Endodermal cell (in vitro differentiated cells): ENCODE measurements around the gene SBNO2. TPM values are rescaled to one million over a fixed set of nuclear protein-coding genes. Genes with fewer than 3 reads are reported as not detected.

Experiments
- DNase-seq: peaks from one replicate; pipeline ENCODE4 v3.0.0-alpha.2; 2017
- H3K27ac ChIP-seq: 2 replicates; pipeline ENCODE4 v1.5.1; 2013; ENCODE audit warnings: mild to moderate bottlenecking, low read depth, low read length, moderate library complexity
- H3K27me3 ChIP-seq: 2 replicates; pipeline ENCODE4 v1.6.1; 2013; ENCODE audit warnings: mild to moderate bottlenecking, low read length, moderate library complexity; ENCODE audit not compliant: insufficient read depth, control insufficient read depth, poor library complexity, severe bottlenecking
- H3K36me3 ChIP-seq: 2 replicates; pipeline ENCODE4 v1.7.0; 2013; ENCODE audit warnings: mild to moderate bottlenecking, low read length, moderate library complexity; ENCODE audit not compliant: control insufficient read depth, insufficient read depth
- H3K4me1 ChIP-seq: one replicate; pipeline ENCODE4 v1.7.0; 2013; ENCODE audit warnings: low read length; ENCODE audit not compliant: control insufficient read depth, insufficient read depth
- H3K4me3 ChIP-seq: 2 replicates; pipeline ENCODE4 v1.5.1; 2013; ENCODE audit warnings: mild to moderate bottlenecking, low read length, moderate library complexity
- H3K9ac ChIP-seq: 2 replicates; pipeline ENCODE4 v1.6.1; 2013; ENCODE audit warnings: mild to moderate bottlenecking, low read length, moderate library complexity; ENCODE audit not compliant: poor library complexity, severe bottlenecking; ENCODE audit errors: extremely low read depth
- H3K9me3 ChIP-seq: 2 replicates; pipeline ENCODE4 v1.6.1; 2013; ENCODE audit warnings: mild to moderate bottlenecking, low read length, moderate library complexity; ENCODE audit not compliant: control insufficient read depth
- H3K27ac Mint-ChIP-seq: 2 replicates; pipeline ENCODE4 v1.8.0; 2020; ENCODE audit warnings: mixed read lengths
- H3K27me3 Mint-ChIP-seq: 2 replicates; pipeline ENCODE4 v1.8.0; 2021; ENCODE audit warnings: mild to moderate bottlenecking, mixed read lengths; ENCODE audit not compliant: insufficient read depth
- H3K36me3 Mint-ChIP-seq: 2 replicates; pipeline ENCODE4 v1.8.0; 2020; ENCODE audit warnings: low read depth, mixed read lengths
- H3K4me1 Mint-ChIP-seq: 2 replicates; pipeline ENCODE4 v1.8.0; 2020; ENCODE audit warnings: mixed read lengths
- H3K4me3 Mint-ChIP-seq: 2 replicates; pipeline ENCODE4 v1.8.0; 2020; ENCODE audit warnings: mild to moderate bottlenecking, moderate library complexity, mixed read lengths
- H3K9me3 Mint-ChIP-seq: 2 replicates; pipeline ENCODE4 v1.8.0; 2020; ENCODE audit warnings: mild to moderate bottlenecking, mixed read lengths
- WGBS, 2 experiments: methylation state at CpG; one replicate each; pipeline versions ENCODE4 v1.1.5 to v1.1.7; 2013; ENCODE audit warnings: missing lambda C conversion rate in 2 of 2, mixed read lengths in 1 of 2; ENCODE audit not compliant: insufficient coverage in 1 of 2, insufficient read length in 1 of 2; 5-methylcytosine and 5-hydroxymethylcytosine counted together
- total RNA-seq, 2 donors: library from RNA; stranded (reverse); fragmentation: NEBNext Ultra II Directional in 1 of 2; extraction: Animal tissue kit (Norgen Biotek cat#: 25700) in 1 of 2; gene quantifications; 2 replicates in 1 of 2; 3 replicates in 1 of 2; pipeline ENCODE4 v1.2.1, GENCODE V29; 2021
- TF ChIP-seq, protein P1 (sequence below): fragments of 200-600 bp; sonication (generic); conservative IDR thresholded peaks from 2 replicates; pipeline ENCODE4 v1.5.0; 2021; ENCODE audit warnings: antibody characterized with exemption, mild to moderate bottlenecking

Gene SBNO2
- total RNA-seq, 2 donors from 2014 or later = 43.3 to 50.4 TPM

DNA sequence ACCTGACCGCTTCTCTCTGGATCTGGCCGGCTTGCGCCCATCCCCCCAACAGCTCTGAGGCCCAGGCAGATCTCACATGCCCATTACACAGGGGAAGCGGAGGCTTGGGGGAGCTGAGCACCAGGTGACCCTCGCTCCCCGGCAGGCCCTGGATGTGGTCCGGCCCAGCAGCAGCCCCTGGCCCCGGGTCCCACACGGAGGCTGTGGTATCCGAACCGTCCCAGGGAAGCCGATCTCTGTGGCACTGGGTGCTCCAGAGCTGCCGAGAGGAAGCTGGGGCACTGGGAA lies 27.7 kb downstream of the SBNO2 start:
- H3K27ac Mint-ChIP-seq = no peak overlapping the region

DNA sequence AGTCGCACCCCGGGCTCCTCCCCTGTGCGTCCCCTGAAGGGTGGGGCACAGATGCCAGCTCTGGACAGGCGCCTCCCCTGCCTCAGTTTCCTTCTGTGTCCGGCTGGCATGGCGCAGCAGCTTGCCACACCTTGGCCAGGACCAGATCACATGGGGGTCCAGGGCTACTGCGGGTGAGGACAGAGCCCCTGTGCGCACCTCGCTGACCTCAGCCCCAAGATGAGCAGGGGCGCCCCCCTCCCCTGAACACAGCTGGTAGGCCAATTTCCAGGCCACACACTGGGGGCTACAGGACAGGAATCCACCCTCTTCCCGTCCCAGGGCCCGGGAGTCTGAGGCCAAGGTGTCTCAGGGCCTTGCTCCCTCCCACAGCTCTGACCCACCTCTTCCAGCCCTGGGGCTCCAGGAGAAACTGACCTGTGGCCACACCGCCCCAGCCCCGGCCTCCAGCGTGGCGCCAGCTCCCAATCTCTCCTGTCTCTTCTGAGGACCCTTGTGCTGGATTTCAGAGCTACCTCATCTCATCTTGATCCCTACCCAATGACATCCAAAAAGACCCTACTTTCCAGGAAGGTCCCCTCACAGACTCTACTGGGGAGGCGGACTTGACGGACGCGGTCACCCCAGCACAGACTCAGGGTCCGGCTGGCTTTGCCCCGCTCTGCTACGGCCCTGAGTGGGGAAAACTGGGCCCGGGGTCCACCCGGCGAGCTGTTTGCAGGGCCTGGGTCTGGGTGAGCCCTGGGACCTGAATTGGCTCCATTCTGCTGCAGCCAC lies 28.2 kb downstream of the SBNO2 start:
- DNase-seq = no peak
- Histone ChIP-seq H3K4me3 (no peak overlapping the region), H3K27me3 (no peaks in the 10 kb centered on the region), H3K27ac (no peak overlapping the region), H3K9me3 (no peaks in the 10 kb centered on the region), H3K9ac (no peak overlapping the region), H3K4me1 (no peaks in the 10 kb centered on the region), H3K36me3 (peaks cover 5% of the 10 kb centered on the region)
- Mint-ChIP-seq H3K4me3 (no peak overlapping the region), H3K27me3 (no peaks in the 10 kb centered on the region), H3K4me1 (no peaks in the 10 kb centered on the region), H3K9me3 (no peaks in the 10 kb centered on the region), H3K27ac (no peak overlapping the region), H3K36me3 (peaks cover 36% of the 10 kb centered on the region)
- TF ChIP-seq, protein P1, sequence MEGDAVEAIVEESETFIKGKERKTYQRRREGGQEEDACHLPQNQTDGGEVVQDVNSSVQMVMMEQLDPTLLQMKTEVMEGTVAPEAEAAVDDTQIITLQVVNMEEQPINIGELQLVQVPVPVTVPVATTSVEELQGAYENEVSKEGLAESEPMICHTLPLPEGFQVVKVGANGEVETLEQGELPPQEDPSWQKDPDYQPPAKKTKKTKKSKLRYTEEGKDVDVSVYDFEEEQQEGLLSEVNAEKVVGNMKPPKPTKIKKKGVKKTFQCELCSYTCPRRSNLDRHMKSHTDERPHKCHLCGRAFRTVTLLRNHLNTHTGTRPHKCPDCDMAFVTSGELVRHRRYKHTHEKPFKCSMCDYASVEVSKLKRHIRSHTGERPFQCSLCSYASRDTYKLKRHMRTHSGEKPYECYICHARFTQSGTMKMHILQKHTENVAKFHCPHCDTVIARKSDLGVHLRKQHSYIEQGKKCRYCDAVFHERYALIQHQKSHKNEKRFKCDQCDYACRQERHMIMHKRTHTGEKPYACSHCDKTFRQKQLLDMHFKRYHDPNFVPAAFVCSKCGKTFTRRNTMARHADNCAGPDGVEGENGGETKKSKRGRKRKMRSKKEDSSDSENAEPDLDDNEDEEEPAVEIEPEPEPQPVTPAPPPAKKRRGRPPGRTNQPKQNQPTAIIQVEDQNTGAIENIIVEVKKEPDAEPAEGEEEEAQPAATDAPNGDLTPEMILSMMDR = no peak
- WGBS, 2 experiments = 96 to 98% methylated on average over 21 to 26 of the region's 26 CpGs

More for the DNA sequence above, 27.7 kb downstream of the SBNO2 start:
- Histone ChIP-seq H3K9me3 (no peaks in the 10 kb centered on the region), H3K36me3 (peaks cover 6% of the 10 kb centered on the region), H3K27me3 (no peaks in the 10 kb centered on the region), H3K4me3 (no peak overlapping the region), H3K9ac (no peak overlapping the region), H3K27ac (no peak overlapping the region), H3K4me1 (no peaks in the 10 kb centered on the region)
- peaks cover 38% of the 10 kb centered on the region for H3K36me3 Mint-ChIP-seq
- no peaks in the 10 kb centered on the region for H3K4me1 Mint-ChIP-seq
- no peak overlapping the region for H3K4me3 Mint-ChIP-seq
- no peaks in the 10 kb centered on the region for H3K9me3 Mint-ChIP-seq
- TF ChIP-seq, protein P1 = no peak
- no peaks in the 10 kb centered on the region for H3K27me3 Mint-ChIP-seq
- DNase-seq = no peak
- WGBS, 2 experiments = 93 to 95% methylated on average over 3 to 13 of the region's 13 CpGs

DNA sequence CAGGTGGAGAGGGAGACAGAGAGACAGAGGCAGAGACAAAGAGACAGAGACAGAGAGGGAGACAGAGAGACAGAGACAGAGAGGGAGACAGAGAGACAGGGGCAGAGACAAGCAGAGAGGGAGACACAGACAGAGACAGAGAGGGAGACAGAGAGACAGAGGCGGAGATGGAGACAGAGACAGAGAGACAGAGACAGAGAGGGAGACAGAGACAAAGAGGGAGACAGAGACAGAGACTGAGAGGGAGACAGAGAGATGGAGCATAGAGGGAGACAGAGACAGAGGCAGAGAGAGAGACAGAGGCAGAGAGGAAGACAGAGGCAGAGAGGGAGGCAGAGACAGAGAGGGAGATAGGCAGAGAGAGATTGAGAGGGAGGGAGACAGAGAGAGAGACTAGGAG lies 29.3 kb downstream of the SBNO2 start:
- H3K9ac ChIP-seq = no peak overlapping the region
- Mint-ChIP-seq H3K9me3 (no peaks in the 10 kb centered on the region), H3K4me1 (no peaks in the 10 kb centered on the region), H3K36me3 (peaks cover 41% of the 10 kb centered on the region), H3K27ac (no peak overlapping the region), H3K27me3 (no peaks in the 10 kb centered on the region), H3K4me3 (no peak overlapping the region)
- H3K27me3 ChIP-seq = no peaks in the 10 kb centered on the region
- H3K9me3 ChIP-seq = no peaks in the 10 kb centered on the region
- H3K36me3 ChIP-seq = peaks cover 5% of the 10 kb centered on the region
- no peaks in the 10 kb centered on the region for H3K4me1 ChIP-seq
- DNase-seq = no peak
- TF ChIP-seq, protein P1 = no peak
- H3K27ac ChIP-seq = no peak overlapping the region
- no peak overlapping the region for H3K4me3 ChIP-seq
- WGBS, 2 experiments = 93 to 100% methylated on average over 1 of the region's 1 CpG
